Smooth muscle cell (in vitro differentiated cells): ENCODE results near the gene CDH24. TPM values are rescaled to one million over a fixed set of nuclear protein-coding genes. Genes with fewer than 3 reads are reported as not detected.

ENCODE experiments used
- DNase-seq: peaks from one replicate; lab custom pipeline; 2025; ENCODE audit not compliant: unreplicated experiment; lab: John Stamatoyannopoulos, UW
- H2AFZ ChIP-seq: fragments of 200-600 bp; sonication (generic); 2 replicates; pipeline ENCODE4 v1.6.0; 2016; ENCODE audit warnings: antibody characterized with exemption, low read depth, mild to moderate bottlenecking
- H3F3A ChIP-seq: fragments of 200-600 bp; sonication (generic); 2 replicates; pipeline ENCODE4 v1.6.0; 2017; ENCODE audit warnings: antibody characterized with exemption, low read depth
- H3K27ac ChIP-seq: fragments of 200-600 bp; sonication (generic); 2 replicates; pipeline ENCODE4 v1.5.1; 2016; ENCODE audit warnings: low read depth, mild to moderate bottlenecking
- H3K27me3 ChIP-seq: fragments of 200-600 bp; sonication (generic); 2 replicates; pipeline ENCODE4 v1.6.1; 2016; ENCODE audit warnings: low read depth, mild to moderate bottlenecking
- H3K36me3 ChIP-seq: fragments of 200-600 bp; sonication (generic); 2 replicates; pipeline ENCODE4 v1.5.1; 2016; ENCODE audit warnings: low read depth
- H3K4me1 ChIP-seq: fragments of 200-600 bp; sonication (generic); 2 replicates; pipeline ENCODE4 v1.5.1; 2016; ENCODE audit warnings: low read depth
- H3K4me2 ChIP-seq: fragments of 200-600 bp; sonication (generic); 2 replicates; pipeline ENCODE4 v1.6.0; 2016; ENCODE audit warnings: mild to moderate bottlenecking
- H3K4me3 ChIP-seq: fragments of 200-600 bp; sonication (generic); 2 replicates; pipeline ENCODE4 v1.5.1; 2016; ENCODE audit warnings: mild to moderate bottlenecking
- H3K79me2 ChIP-seq: fragments of 200-600 bp; sonication (generic); 2 replicates; pipeline ENCODE4 v1.6.0; 2016; ENCODE audit warnings: low read depth, mild to moderate bottlenecking
- H3K9ac ChIP-seq: fragments of 200-600 bp; sonication (generic); 2 replicates; pipeline ENCODE4 v1.6.0; 2016; ENCODE audit warnings: low read depth
- H3K9me3 ChIP-seq: fragments of 200-600 bp; sonication (generic); replicated peaks from 2 replicates; pipeline ENCODE4 v1.5.1; 2016; ENCODE audit warnings: low read depth
- H4K20me1 ChIP-seq: fragments of 200-600 bp; sonication (generic); 2 replicates; pipeline ENCODE4 v1.6.0; 2016; ENCODE audit warnings: low read depth
- CTCF ChIP-seq: fragments of 200-600 bp; sonication (generic); IDR thresholded peaks from 2 replicates; pipeline ENCODE4 v1.5.1; 2017; ENCODE audit warnings: borderline replicate concordance, mild to moderate bottlenecking, antibody characterized with exemption; ENCODE audit not compliant: insufficient read depth, poor library complexity, severe bottlenecking
- WGBS: methylation state at CpG from one replicate; pipeline ENCODE4 v1.1.7; 2016; ENCODE audit warnings: low lambda C conversion rate; 5-methylcytosine and 5-hydroxymethylcytosine counted together
- polyA plus RNA-seq: library from polyadenylated mRNA; unstranded; fragments of >200 nt; fragmentation: Nextera tagmentation; extraction: Ambion mirVana; gene quantifications from 2 replicates; pipeline ENCODE4 v1.2.1, GENCODE V29; 2016
- total RNA-seq: library from RNA; depleted of rRNA; stranded (reverse); fragments of >200 nt; gene quantifications from 2 replicates; pipeline ENCODE4 v1.2.3, GENCODE V29; 2014

Gene CDH24, protein sequence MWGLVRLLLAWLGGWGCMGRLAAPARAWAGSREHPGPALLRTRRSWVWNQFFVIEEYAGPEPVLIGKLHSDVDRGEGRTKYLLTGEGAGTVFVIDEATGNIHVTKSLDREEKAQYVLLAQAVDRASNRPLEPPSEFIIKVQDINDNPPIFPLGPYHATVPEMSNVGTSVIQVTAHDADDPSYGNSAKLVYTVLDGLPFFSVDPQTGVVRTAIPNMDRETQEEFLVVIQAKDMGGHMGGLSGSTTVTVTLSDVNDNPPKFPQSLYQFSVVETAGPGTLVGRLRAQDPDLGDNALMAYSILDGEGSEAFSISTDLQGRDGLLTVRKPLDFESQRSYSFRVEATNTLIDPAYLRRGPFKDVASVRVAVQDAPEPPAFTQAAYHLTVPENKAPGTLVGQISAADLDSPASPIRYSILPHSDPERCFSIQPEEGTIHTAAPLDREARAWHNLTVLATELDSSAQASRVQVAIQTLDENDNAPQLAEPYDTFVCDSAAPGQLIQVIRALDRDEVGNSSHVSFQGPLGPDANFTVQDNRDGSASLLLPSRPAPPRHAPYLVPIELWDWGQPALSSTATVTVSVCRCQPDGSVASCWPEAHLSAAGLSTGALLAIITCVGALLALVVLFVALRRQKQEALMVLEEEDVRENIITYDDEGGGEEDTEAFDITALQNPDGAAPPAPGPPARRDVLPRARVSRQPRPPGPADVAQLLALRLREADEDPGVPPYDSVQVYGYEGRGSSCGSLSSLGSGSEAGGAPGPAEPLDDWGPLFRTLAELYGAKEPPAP
- total RNA-seq (3.6 and 5.5 TPM in 2 replicates), polyA plus RNA-seq (6.9 and 8.0 TPM in 2 replicates)

- Histone ChIP-seq H3K4me2 (peak within 1 kb of the TSS; percentile 100), H3F3A (peaks cover 30% of the 10 kb centered on the region), H3K4me1 (peaks cover 5% of the 10 kb centered on the region), H3K79me2 (no peaks in the 10 kb centered on the region), H2AFZ (no peak within 1 kb of the TSS), H3K9me3 (no peaks in the 10 kb centered on the region), H3K4me3 (peak within 1 kb of the TSS; percentile 82), H3K9ac (peak within 1 kb of the TSS; percentile 60), H3K27me3 (no peaks in the 10 kb centered on the region), H3K36me3 (no peaks in the 10 kb centered on the region), H4K20me1 (peaks cover under 1% of the 10 kb centered on the region), H3K27ac (no peak within 1 kb of the TSS)
- no peak for DNase-seq
- 3% methylated on average over 19 of the region's 73 CpGs for whole genome bisulfite sequencing
- TF ChIP-seq CTCF: peak; percentile 4
Observed at GRCh38 chr14:23056956-23057756, at the start of gene CDH24. CDH24 (minus strand) TSS chr14:23057520; CDS start chr14:23055733, 1,787 bp downstream.

- DNase-seq: no peak
- TF ChIP-seq CTCF: no peak
- Histone ChIP-seq H3K9me3 (no peaks in the 10 kb centered on the region), H3K79me2 (no peaks in the 10 kb centered on the region), H3F3A (no peaks in the 10 kb centered on the region), H3K27ac (no peak overlapping the region), H3K4me1 (no peaks in the 10 kb centered on the region), H3K4me2 (no peak overlapping the region), H4K20me1 (no peaks in the 10 kb centered on the region), H3K27me3 (peaks cover 18% of the 10 kb centered on the region), H3K4me3 (no peak overlapping the region), H2AFZ (no peak overlapping the region), H3K36me3 (no peaks in the 10 kb centered on the region), H3K9ac (no peak overlapping the region)
Observed at GRCh38 chr14:23106747-23107045, 49.4 kb upstream of the CDH24 start.

GRCh38 chr14:23105348-23105824 is 48.1 kb upstream of the CDH24 start:
- no peak for TF ChIP-seq CTCF
- no peaks in the 10 kb centered on the region for H3K9me3 ChIP-seq
- H3K9ac ChIP-seq: no peak overlapping the region
- peaks cover 2% of the 10 kb centered on the region for H4K20me1 ChIP-seq
- no peaks in the 10 kb centered on the region for H3F3A ChIP-seq
- no peak overlapping the region for H3K4me3 ChIP-seq
- no peaks in the 10 kb centered on the region for H3K79me2 ChIP-seq
- no peak overlapping the region for H3K27ac ChIP-seq
- H3K4me1 ChIP-seq: no peaks in the 10 kb centered on the region
- peaks cover 8% of the 10 kb centered on the region for H3K27me3 ChIP-seq
- H3K36me3 ChIP-seq: no peaks in the 10 kb centered on the region
- H2AFZ ChIP-seq: no peak overlapping the region
- 92% methylated on average over 4 of the region's 4 CpGs for WGBS
- H3K4me2 ChIP-seq: no peak overlapping the region
- no peak for DNase-seq
